ENCODE data around the gene MED12L.

- TF ChIP-seq CTCF (IDR thresholded peaks at IDR 0.05; ENCODE audit: insufficient read depth, low read length) (no peak), REST (IDR thresholded peaks at IDR 0.05; ENCODE audit: insufficient replicate concordance, low read depth) (no peak), SPI1 (IDR thresholded peaks at IDR 0.05; ENCODE audit: borderline replicate concordance, low read depth) (no peak), GABPA (IDR thresholded peaks at IDR 0.05; ENCODE audit: low read depth) (no peak), POLR2AphosphoS5 (IDR thresholded peaks at IDR 0.05; ENCODE audit: low read depth) (no peak)
Observed at GRCh38 chr3:151404316-151404715, 318.9 kb downstream of the MED12L start.
